ENCODE results near the gene ABL2. TPM values are rescaled to one million over a fixed set of nuclear protein-coding genes. Genes with fewer than 3 reads are reported as not detected.
"Not testable (repeated sequence)": the region's sequence is repeated elsewhere in the genome, so short reads cannot be mapped to it uniquely, and the experiment has no call there.

The ABL2 gene
- total RNA-seq, 2 experiments from 2014 or later = 15.8 to 16.4 TPM

- Histone ChIP-seq H3K27ac (ENCODE audit: low read depth in 1 of 2, low read length in 2 of 2) (no peak overlapping the region), H3K27me3 (ENCODE audit: control insufficient read depth in 1 of 2, insufficient read depth in 2 of 2, low read length in 2 of 2) (no peaks in the 10 kb centered on the region), H3K9me3 (ENCODE audit: control insufficient read depth in 1 of 2, insufficient read depth in 1 of 2, low read length in 2 of 2) (no peaks in the 10 kb centered on the region), H3K36me3 (ENCODE audit: insufficient read depth, low read length) (no peaks in the 10 kb centered on the region), H3K4me3 (ENCODE audit: low read length) (no peak overlapping the region), H3K4me1 (ENCODE audit: insufficient read depth, low read length) (no peaks in the 10 kb centered on the region)
- H3K4me1 Mint-ChIP-seq (ENCODE audit: low read depth) = peaks cover 9% of the 10 kb centered on the region
- no peak for TF ChIP-seq CTCF (IDR thresholded peaks at IDR 0.05)
- no peaks in the 10 kb centered on the region for H3K36me3 Mint-ChIP-seq (ENCODE audit: low read depth)
- ChIA-PET POLR2A (no interaction called here), CTCF (no interaction called here)
- H3K9me3 Mint-ChIP-seq = no peaks in the 10 kb centered on the region
- intact Hi-C loops (cut with DNase I, micrococcal nuclease) = no loop called here
- no peaks in the 10 kb centered on the region for H3K27me3 Mint-ChIP-seq
- H3K27ac Mint-ChIP-seq = no peak overlapping the region
- ATAC-seq (ENCODE audit: poor library complexity) (no peak), DNase-seq (no peak)
- H3K4me3 Mint-ChIP-seq = no peak overlapping the region
Measured at GRCh38 chr1:179177615-179178014, 51.9 kb downstream of the ABL2 start.

- POLR2A ChIA-PET = no interaction called here
- Mint-ChIP-seq H3K27me3 (no peaks in the 10 kb centered on the region), H3K36me3 (ENCODE audit: low read depth) (no peaks in the 10 kb centered on the region), H3K27ac (no peak overlapping the region), H3K4me1 (ENCODE audit: low read depth) (peaks cover 12% of the 10 kb centered on the region), H3K4me3 (no peak overlapping the region), H3K9me3 (no peaks in the 10 kb centered on the region)
- Histone ChIP-seq H3K27me3 (ENCODE audit: control insufficient read depth in 1 of 2, insufficient read depth in 2 of 2, low read length in 2 of 2) (no peaks in the 10 kb centered on the region), H3K36me3 (ENCODE audit: insufficient read depth, low read length) (no peaks in the 10 kb centered on the region), H3K9me3 (ENCODE audit: control insufficient read depth in 1 of 2, insufficient read depth in 1 of 2, low read length in 2 of 2) (no peaks in the 10 kb centered on the region), H3K4me1 (ENCODE audit: insufficient read depth, low read length) (no peaks in the 10 kb centered on the region), H3K4me3 (ENCODE audit: low read length) (no peak overlapping the region), H3K27ac (ENCODE audit: low read depth in 1 of 2, low read length in 2 of 2) (no peak overlapping the region)
- CTCF ChIA-PET = no interaction called here
- TF ChIP-seq CTCF (IDR thresholded peaks at IDR 0.05) = no peak
- DNase-seq (no peak), ATAC-seq (ENCODE audit: poor library complexity) (no peak)
- intact Hi-C loops (cut with DNase I, micrococcal nuclease) = no loop called here
Measured at GRCh38 chr1:179177182-179177581, 52.3 kb downstream of the ABL2 start.

- peak in 2 of 14 experiments; percentile 23 to 33 for DNase-seq
- Histone ChIP-seq H3K27ac (ENCODE audit: low read depth in 1 of 2, low read length in 2 of 2) (no peak overlapping the region), H3K27me3 (ENCODE audit: control insufficient read depth in 1 of 2, insufficient read depth in 2 of 2, low read length in 2 of 2) (no peaks in the 10 kb centered on the region), H3K4me3 (ENCODE audit: low read length) (no peak overlapping the region), H3K9me3 (ENCODE audit: control insufficient read depth in 1 of 2, insufficient read depth in 1 of 2, low read length in 2 of 2) (no peaks in the 10 kb centered on the region), H3K36me3 (ENCODE audit: insufficient read depth, low read length) (no peaks in the 10 kb centered on the region), H3K4me1 (ENCODE audit: insufficient read depth, low read length) (no peaks in the 10 kb centered on the region)
- H3K4me3 Mint-ChIP-seq = no peak overlapping the region
- no peak for TF ChIP-seq CTCF (IDR thresholded peaks at IDR 0.05)
- CTCF ChIA-PET = interaction anchor here (0.6 to 0.7 kb wide), 2 partner anchors 19 to 124 kb away, joined by 3 to 4 read pairs; no protein-coding TSS in a partner anchor
- intact Hi-C loops (cut with DNase I, micrococcal nuclease) = no loop called here
- no peak overlapping the region for H3K27ac Mint-ChIP-seq
- no peaks in the 10 kb centered on the region for H3K9me3 Mint-ChIP-seq
- ATAC-seq (ENCODE audit: poor library complexity) = no peak
- H3K27me3 Mint-ChIP-seq = no peaks in the 10 kb centered on the region
- POLR2A ChIA-PET = no interaction called here
- no peaks in the 10 kb centered on the region for H3K36me3 Mint-ChIP-seq (ENCODE audit: low read depth)
- peaks cover 7% of the 10 kb centered on the region for H3K4me1 Mint-ChIP-seq (ENCODE audit: low read depth)
Measured at GRCh38 chr1:179175011-179175841, 54.3 kb downstream of the ABL2 start.

GRCh38 chr1:179170468-179170770, 59.1 kb downstream of the ABL2 start:
- H3K27ac ChIP-seq (ENCODE audit: low read depth in 1 of 2, low read length in 2 of 2); intact Hi-C loops (cut with DNase I, micrococcal nuclease); H3K36me3 ChIP-seq (ENCODE audit: insufficient read depth, low read length); H3K9me3 Mint-ChIP-seq; H3K27me3 ChIP-seq (ENCODE audit: control insufficient read depth in 1 of 2, insufficient read depth in 2 of 2, low read length in 2 of 2); H3K9me3 ChIP-seq (ENCODE audit: control insufficient read depth in 1 of 2, insufficient read depth in 1 of 2, low read length in 2 of 2); H3K27ac Mint-ChIP-seq; CTCF ChIA-PET; H3K4me3 Mint-ChIP-seq; H3K4me3 ChIP-seq (ENCODE audit: low read length); H3K4me1 ChIP-seq (ENCODE audit: insufficient read depth, low read length); ATAC-seq (ENCODE audit: poor library complexity); H3K36me3 Mint-ChIP-seq (ENCODE audit: low read depth); H3K27me3 Mint-ChIP-seq; DNase-seq: not testable (repeated sequence)
- POLR2A ChIA-PET = interaction anchor here (0.7 kb wide), 1 partner anchor 33 kb away, joined by 4 read pairs; no protein-coding TSS in a partner anchor
- peaks cover 15% of the 10 kb centered on the region for H3K4me1 Mint-ChIP-seq (ENCODE audit: low read depth)
